GM19240 (cell line): Measurements from ENCODE around the gene NGEF.

Experiments
- DNase-seq: peaks from one replicate; pipeline ENCODE4 v3.0.0; 2011; ENCODE audit warnings: low spot score; ENCODE audit not compliant: insufficient read length

The NGEF gene

DNA sequence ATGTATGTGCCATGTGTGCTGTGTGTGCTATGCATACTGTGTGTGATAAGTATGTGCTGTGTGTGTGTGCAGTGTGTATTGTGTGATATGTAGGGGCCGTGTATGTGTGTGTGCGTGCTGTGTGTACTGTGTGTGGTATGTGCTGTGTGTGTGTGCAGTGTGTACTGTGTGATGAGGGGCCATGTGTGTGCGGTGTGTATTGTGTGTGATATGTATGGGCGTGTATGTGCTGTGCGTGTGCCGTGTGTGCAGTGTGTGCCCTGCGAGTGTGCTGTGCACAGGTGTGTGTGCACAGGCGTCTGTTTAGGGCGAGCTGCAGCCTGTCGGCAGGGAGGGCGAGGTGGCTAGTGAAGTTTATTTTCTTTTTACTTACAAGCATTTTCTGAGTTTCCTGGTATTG is 126.9 kb downstream of the NGEF start:
- no peak for DNase-seq

DNA sequence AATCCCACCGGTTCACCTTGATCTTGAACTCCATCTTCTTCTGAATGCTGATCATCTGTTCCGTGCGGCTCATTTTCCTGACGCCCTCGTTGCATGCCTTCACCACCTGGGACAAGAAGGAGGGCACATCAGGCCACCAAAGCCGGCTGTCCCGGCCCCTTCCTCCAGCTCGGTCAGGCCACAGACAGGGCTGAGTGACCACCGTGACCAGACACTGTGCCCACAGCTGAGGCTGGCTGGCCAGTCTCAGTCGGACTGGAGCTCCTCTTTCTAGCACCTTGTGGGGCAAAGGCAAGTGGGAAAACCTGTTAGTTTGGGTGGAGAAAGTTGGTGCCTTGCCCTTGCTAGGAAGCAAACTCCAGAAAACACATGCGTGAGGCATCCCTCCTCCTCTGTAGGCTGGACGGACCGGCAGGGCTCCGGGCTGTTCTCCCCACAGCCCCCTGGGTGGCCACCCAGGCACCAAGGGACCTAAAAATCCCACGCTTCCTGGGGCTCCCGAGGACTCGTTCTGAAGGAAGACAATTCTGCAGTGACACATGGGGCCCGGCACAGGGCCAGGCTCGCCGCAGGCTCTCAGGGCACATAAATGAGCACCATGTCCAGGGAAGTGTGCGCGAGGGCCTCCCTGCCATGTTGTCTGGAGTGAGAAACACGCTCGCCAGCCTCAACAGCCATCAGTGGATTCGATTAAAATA is 127.6 kb downstream of the NGEF start:
- DNase-seq = no peak

DNA sequence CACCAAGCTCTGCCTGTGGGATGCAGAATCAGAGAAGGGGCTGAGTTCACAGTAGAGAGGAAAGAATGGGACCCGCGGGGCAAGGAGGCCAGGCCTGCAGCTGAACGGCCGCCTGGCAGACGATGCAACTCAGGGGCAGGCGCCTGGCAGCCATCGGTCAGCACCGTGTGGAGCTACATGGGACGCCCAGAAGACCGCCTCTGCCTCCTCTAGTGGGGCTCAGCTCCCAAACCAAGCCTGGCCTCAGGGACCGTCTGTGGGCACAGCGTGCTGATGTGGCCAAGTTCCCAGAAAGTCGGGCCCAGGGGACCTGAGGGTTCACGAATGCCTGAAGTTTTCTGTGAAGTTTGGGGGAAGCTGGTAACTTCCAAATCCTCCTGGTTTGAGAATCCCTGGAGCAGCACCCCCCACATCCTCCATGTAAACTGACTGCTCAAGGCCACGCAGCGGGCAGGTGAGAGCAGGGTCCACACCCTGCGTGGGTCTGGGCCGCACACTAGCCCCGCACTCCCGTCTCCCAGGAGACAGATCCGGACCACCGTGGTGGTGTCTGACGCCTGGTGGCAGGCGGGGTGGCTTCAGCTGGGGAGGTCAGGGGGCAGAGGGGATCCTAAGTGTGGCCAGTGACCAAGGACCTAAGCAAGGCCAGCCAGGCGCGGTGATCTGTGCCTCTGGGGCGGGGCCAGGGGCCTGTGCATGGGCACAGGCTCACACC is 128.3 kb downstream of the NGEF start:
- DNase-seq = no peak

DNA sequence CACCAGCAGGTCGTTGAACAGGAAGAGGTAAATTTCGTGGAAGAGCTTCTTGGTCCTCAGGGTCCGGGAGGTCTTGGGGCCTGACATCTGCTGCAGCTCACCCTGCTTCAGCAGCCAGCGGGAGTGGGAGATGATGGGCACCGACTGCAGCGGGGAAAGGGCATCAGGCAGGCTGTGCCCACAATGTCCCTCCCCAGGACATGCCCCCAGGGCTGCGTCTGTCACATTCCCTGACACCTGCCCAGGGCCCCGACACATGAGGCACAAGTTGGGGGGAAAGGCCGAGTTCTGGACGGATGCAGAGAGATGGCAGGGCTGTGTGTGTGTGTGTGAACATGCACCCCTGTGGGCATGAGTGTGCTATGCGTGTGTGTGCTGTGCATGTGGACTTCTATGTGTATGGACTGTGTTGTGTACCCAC is 129.0 kb downstream of the NGEF start:
- DNase-seq = no peak

DNA sequence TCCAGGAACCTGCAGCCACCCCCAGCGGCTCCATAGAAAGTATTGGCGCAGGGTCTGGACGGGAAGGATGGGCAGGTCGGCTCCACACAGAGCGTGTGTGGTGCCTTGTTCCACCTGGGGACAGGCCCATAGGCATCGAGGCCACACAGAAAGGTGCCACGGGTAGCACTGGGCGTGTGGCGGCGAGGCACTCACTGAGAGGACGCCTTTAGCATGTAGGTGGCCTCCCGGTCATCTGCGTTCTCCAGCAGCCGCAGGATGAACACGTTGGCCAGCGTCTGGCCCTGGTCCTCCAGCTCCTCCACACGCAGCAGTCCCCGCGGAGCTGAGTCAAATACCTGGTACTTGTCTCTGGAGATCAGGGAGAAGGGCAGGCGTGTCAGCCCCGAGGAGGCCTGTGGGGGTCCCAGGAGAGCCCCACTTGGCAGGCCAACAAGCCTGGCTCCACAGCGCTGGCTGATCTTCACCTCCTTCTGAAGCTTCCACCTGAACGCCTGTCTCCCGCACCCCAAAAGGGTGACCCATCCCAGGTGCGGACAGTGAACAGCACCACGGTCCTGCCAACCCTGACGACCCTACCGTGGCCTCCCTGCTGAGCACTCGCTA is 129.8 kb downstream of the NGEF start:
- DNase-seq = no peak

DNA sequence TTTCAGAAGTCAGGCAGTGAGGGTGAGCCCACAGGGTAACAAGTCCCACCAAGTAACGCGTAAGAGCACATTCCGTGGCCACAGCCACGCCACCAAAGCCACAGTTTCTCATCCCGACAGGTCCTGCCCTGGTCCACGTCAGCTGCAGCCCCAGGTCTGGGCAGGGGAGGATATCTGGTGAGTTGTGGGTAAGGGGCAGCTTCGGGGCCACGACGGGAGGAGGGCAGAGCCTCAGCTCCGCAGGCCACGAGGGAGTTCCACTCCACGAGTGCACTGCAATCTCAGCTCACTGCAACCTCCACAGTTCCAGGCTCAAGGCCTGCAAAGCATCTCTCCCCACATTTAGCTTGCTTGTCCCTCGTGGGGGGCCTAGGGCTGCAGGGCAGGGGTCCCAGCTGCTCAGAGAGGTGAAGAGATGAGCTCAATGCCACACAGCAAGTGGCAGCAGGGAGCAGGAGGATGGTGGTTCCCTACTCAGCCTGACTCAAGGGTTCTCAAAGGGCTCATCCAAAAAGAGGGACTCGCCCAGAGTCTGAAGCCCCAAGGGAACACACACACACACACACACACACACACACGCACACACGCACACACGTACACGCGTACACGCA is 130.4 kb downstream of the NGEF start:
- no peak for DNase-seq

DNA sequence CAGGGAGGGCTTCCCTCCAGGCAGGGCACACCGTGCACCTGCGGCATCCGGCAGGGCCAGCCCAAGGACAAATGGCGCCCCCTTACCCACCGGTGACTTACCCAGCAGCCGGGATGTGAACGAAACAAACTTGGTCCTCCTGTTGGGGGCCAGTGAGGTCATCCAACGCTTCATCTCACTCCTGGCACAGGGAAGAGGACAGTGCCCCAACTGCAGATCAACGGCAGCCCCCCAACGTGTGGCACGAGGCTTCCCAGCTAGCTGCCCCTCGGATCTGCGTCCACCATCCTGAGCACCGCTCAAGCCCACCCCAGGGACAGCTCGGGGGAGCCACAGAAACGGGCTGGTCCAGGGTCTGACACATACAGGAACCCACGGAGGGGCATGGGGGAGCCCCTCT is 131.0 kb downstream of the NGEF start:
- DNase-seq = no peak

DNA sequence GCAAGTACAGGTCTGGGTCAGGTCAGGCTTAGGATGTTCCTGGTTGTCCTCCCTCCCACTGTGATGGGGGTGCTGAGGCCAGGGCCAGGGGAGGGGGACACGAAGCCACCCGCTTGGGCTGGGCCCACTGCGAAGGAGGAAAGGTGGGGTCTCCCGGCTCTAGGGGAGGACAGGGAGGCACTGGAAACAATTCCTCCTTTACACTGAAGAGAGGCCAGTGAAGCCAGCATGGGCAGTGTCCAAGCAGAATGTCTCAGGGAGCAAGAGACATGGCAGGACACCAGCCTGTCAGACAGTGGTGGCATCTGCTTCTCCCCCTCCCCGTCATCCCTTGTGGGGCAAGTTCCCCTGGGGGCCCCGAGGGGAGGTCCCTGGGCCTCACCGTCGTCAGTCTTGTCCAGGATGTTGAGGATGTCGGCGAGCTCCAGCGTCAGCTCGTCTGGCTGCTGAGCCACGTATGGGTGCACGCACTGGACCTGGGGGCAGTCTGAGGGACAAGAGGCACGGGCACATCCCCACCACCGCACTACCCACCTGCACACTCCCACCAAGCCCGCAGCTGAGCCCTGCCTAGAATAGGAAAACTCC is 132.2 kb downstream of the NGEF start:
- no peak for DNase-seq

DNA sequence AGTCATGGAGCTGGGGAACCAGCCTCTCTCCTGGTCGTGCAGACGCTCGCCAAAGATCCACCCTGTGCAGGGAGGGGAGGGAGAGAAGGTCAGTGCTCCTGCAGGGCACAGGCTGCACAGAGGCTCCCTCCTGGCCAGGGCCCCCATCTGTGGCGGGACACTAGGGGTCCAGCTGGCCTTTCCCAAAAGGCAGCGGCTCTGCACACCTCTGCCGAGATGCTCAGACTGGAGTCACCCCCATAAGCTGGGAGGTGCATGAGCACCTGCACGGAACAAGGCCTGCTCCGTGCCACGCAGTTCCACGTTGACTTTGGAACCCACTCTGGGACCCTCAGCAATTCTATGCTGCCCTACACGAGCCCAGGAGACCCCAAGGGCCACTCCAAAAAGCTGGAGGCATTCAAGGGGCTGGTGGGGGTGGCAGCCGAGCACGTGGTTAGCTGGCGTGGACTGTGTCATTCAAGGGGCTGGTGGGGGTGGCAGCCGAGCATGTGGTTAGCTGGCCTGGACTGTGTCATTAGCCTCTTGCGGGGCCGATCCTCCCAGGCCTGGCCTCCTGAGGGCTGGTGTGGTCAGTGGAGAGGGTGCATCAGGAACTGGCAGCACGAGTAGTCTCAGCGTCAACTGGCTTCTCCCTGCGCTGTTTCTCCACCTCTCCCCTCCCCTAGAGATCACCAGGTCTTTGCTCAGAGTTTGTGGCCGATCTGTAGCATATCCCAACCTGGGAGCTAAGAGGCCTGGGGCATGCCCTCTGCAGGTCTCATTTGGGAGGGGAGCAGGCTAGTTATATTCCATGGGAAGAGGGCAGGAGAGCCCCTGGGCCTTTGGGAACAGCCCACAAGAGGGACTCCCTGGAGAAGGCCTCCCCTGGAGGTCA is 133.2 kb downstream of the NGEF start:
- DNase-seq = no peak

DNA sequence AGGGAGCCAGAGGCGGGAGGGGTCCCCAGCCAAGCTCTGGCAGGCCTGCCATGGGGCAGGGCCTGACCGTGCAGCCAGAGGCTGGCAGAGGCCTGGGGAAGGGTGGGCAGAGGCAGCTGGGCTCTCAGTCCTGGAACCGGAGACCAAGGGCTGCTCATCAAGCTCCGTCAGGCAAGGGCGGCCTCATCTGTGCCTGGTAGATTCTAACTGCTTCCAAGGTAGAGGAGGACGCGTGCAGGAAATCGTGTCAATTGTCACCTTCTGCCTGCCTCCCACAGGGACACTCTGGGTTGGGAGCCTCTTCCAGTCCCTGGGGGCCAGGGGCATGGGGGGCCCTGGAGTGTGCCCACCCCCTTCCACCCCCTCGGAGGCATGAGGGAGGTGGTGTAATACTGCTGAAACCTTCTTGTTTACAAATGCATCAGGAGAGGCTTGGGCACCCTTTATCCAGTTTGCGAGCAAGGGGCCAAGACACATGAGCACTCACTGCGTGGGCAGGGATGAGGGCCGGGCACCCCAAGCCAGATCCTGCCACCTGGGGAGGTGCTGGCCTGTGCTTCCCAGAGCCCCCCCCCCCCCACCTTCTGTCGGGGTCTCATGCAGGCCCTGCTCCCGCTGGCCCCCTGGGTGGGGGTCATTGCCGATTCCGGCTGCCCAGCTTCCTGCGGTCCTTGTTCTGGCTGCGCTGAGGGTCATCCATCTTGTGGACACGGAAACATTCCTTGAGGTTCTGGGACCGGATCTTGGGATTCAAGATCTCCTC is 134.0 kb downstream of the NGEF start:
- no peak for DNase-seq

DNA sequence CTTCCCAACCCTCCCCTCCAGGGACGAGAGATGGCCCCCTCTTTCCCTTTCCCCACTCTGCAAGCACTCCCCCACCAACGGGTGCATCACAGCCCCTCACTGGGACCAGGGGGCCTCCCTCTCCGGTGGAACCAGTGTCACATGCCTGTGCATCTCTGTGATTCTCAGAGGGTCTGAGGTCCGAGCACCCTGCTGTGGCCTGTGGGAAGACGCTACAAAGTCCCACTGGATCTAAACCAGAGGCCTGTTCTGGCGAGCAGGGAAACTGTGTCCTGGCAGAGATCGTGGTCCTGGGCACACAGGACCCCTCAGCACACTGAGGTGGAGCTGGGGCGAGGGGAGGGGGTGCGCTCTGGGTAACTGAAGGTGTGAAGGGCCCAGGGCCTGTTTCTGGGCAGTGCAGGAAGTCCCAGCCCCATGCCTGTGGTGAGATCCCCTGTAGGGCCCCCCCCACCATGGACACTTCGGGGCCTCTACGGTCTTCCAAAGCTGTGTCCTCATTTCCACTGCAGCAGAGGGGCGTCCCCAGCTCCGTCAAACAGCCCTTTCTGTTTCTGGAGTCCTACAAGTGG is 135.0 kb downstream of the NGEF start:
- DNase-seq = no peak

DNA sequence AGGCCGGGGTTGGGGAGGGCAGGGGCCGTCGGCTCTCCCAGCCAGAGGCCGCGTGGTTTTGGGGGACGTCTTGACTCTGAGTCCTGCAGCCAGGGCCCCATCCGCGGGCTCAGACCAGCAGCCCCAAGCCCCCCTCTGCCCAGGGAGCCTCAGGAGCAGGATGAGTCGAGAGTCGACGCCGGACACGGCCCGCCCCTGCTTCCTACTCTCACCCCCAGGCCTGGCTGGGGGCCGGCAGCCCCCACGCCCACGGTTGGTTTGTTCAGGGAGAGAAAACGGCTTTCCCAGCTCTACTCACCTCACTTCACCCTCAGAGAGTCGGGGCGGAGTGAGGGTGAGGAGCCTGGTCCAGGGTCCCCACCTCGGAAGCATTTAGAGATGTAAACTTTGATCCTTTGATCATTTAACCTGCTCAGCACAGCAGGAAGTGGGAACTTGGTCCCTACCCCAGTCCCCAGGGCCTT is 136.0 kb downstream of the NGEF start:
- no peak for DNase-seq

DNA sequence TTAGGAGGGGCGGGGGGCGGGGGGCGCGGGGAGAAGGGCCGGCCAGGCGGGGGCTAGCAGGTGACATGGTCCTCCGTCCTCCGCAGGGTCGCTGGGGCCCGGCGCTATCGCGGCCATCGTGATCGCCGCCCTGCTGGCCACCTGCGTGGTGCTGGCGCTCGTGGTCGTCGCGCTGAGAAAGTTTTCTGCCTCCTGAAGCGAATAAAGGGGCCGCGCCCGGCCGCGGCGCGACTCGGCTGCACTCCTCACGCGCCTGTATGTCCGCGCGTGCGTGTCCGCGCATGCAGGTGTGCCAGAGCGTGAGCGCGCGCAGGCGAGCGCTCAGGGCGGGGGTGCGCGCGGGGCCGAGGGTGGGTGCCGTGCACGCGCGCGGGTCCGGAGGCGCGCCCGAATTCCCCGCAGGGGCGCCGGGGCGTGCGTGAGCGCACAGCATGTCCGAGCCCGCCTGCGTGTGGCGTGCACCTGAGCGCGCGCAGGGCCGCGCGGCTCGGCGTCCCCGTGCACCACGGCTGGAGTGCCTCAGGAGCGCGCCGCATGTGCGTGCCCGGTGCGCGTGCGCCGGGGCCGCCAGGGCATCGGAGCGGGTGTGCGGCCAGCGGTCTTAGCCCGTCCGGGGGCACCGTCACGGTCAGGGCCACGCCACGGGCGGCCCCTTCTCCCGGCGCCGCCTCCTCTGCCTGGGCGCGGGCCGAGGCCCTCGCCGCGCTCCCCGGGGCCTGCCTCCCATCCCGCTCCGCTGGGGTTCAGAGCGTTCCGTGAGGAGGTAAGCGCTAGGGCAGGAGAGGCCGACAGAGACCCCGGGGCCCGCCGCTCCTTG is 136.7 kb downstream of the NGEF start:
- DNase-seq = no peak

DNA sequence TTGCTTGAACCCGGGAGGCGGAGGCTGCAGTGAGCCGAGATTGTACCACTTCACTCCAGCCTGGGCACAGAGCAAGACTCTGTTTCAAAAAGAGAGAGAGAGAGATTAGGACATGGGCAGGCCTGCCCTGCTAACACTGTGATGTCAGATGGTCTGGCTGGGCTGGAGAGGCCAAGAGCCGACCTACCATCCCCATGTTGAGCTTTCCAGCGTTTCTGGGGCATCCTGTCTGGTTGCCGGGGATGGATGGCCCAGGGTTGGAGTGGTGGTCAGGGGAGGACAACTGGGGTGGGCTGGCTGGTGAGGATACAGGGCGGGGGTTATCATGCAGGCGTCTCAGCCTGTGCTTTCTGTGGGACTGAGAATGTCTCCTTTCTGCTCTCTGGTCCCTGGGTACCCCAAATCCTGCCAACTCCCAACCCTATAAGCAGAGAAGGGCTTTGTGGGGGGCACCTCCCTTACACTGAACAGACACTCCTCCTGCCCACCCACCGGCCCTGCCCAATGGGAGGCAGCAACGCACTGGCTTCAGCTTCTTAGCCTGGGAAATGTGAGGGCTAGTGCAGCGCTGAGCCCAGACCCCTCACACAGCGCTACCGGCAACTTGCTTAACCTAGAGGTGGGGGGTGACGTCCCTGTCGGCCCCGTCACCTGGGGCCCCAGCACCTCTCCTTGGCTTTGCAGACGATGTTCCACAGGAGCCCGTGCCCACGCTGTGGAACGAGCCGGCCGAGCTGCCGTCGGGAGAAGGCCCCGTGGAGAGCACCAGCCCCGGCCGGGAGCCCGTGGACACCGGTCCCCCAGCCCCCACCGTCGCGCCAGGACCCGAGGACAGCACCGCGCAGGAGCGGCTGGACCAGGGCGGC is 137.6 kb downstream of the NGEF start:
- no peak for DNase-seq

DNA sequence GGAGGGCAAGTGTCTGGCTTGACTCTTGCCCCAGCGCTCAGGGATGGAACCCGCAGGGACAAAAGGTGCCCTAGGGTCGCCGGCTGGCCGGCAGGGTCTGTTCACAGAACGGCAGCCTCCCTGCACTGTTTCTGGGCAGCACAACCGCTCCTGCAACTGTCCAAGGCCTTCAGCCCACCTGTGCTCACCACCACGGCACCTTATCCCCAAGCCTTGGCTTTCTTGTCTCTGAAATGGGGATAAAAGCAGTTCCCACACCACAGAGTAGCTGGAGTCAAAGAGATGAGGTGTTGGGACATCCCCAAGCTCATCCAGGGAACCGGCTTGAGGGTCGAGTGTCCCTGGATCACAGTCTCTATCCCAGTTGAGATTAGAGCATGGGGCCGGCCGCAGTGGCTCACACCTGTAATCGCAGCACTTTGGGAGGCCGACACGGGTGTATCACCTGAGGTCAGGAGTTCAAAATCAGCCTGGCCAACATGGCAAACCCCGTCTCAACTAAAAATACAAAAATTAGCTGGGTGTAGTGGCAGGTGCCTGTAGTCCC is 138.3 kb downstream of the NGEF start:
- DNase-seq = no peak

DNA sequence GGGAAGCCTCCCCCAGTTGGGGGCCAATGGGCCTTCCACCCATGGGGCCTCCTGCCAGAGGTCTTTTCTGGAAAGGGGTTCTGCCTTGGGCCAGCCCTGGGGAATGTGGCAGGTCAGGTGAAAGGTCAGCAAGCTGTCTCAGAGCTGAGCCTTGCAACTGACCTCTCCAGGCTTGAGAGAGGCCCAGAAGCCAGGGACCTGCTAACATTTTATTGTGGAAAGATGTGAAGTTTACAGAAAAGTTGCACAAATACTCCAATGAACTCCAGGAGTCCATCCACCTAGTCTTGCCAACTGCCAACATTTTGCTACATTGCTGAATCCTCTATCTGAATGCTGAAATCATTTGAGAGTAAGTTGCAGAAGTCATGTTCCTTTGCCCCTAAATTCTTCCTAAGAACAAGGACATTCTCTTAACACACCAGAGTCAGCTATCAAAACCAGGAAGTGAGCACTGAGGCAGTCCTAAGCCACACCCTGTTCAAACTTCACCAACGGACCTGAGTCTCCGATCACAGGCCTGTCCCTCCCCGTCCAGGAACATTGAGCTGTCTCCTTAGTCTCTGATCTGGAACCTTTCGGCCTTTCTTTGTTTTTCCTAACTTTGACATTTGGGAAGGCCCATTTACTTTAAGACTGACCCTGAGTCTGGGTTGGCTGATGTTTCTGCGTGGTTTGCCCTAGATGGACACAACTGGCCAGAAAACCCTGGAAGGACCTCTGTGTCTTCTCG is 139.0 kb downstream of the NGEF start:
- DNase-seq = no peak
